SU-DHL-6 (cell line): ENCODE results near the gene SPARC.

ENCODE experiments used
- H2AFZ ChIP-seq: fragments of 200-600 bp; sonication (generic); 2 replicates; pipeline ENCODE4 v1.6.1; 2014; ENCODE audit warnings: low read depth, mild to moderate bottlenecking, moderate library complexity, mixed read lengths, antibody characterized with exemption, low read length; ENCODE audit not compliant: severe bottlenecking
- H3F3A ChIP-seq: fragments of 200-600 bp; shearing (Covaris generic); 2 replicates; pipeline ENCODE4 v1.6.0; 2016; ENCODE audit warnings: antibody characterized with exemption, mild to moderate bottlenecking; ENCODE audit not compliant: insufficient read depth
- H3K27ac ChIP-seq: fragments of 200-600 bp; sonication (generic); 2 replicates; pipeline ENCODE4 v1.5.1; 2016; ENCODE audit warnings: low read depth, mild to moderate bottlenecking, low read length, moderate library complexity, mixed read lengths
- H3K27me3 ChIP-seq: fragments of 200-600 bp; sonication (generic), shearing (Covaris generic); 2 replicates; pipeline ENCODE4 v1.6.0; 2014; ENCODE audit warnings: mild to moderate bottlenecking, low read length
- H3K36me3 ChIP-seq: fragments of 200-600 bp; sonication (generic); 2 replicates; pipeline ENCODE4 v1.6.1; 2014; ENCODE audit warnings: mild to moderate bottlenecking, low read length, mixed read lengths
- H3K4me2 ChIP-seq: fragments of 300-600, 200-600 bp; shearing (Covaris generic), sonication (generic); 2 replicates; pipeline ENCODE4 v1.6.0; 2014; ENCODE audit warnings: low read length, low read depth, mild to moderate bottlenecking; ENCODE audit not compliant: poor library complexity, severe bottlenecking
- H3K4me3 ChIP-seq: fragments of 200-600 bp; sonication (generic); 2 replicates; pipeline ENCODE4 v1.5.1; 2014; ENCODE audit warnings: antibody characterized with exemption, low read length, mild to moderate bottlenecking, mixed read lengths; ENCODE audit not compliant: insufficient read depth, poor library complexity, severe bottlenecking
- H3K79me2 ChIP-seq: fragments of 200-600 bp; sonication (generic); 2 replicates; pipeline ENCODE4 v1.6.1; 2014; ENCODE audit warnings: mild to moderate bottlenecking, low read length, moderate library complexity; ENCODE audit not compliant: insufficient read depth
- H3K9ac ChIP-seq: fragments of 200-600 bp; sonication (generic); 2 replicates; pipeline ENCODE4 v1.7.0; 2014; ENCODE audit warnings: mild to moderate bottlenecking, low read length
- H3K9me2 ChIP-seq: fragments of 200-600 bp; sonication (generic); replicated peaks from 2 replicates; pipeline ENCODE4 v1.6.1; 2014; ENCODE audit warnings: low read length; ENCODE audit not compliant: insufficient read depth
- H3K9me3 ChIP-seq: fragments of 200-600 bp; sonication (generic); 2 replicates; pipeline ENCODE4 v1.6.1; 2014; ENCODE audit warnings: low read length, mixed read lengths; ENCODE audit not compliant: insufficient read depth
- H4K20me1 ChIP-seq: fragments of 200-600 bp; sonication (generic); 2 replicates; pipeline ENCODE4 v1.6.1; 2014; ENCODE audit warnings: low read depth, mild to moderate bottlenecking, antibody characterized with exemption, low read length, moderate library complexity, mixed read lengths
- CTCF ChIP-seq: fragments of 200-600 bp; sonication (generic); IDR thresholded peaks from one replicate; pipeline ENCODE4 v1.5.1; 2017; ENCODE audit warnings: antibody characterized with exemption, mild to moderate bottlenecking, low read length, moderate library complexity; ENCODE audit not compliant: insufficient read depth, poor library complexity, severe bottlenecking
- EZH2phosphoT487 ChIP-seq: fragments of 200-600 bp; sonication (generic), shearing (Covaris generic); conservative IDR thresholded peaks from 2 replicates; pipeline ENCODE4 v1.6.1; 2018; ENCODE audit warnings: mild to moderate bottlenecking, antibody characterized with exemption, low read length, moderate library complexity, mixed read lengths

The SPARC gene

GRCh38 chr5:151657114-151657513 is 29.6 kb downstream of the SPARC start:
- Histone ChIP-seq H3K9me2 (no peaks in the 10 kb centered on the region), H3K27me3 (no peaks in the 10 kb centered on the region), H3K79me2 (no peaks in the 10 kb centered on the region), H4K20me1 (no peaks in the 10 kb centered on the region), H3K27ac (no peak overlapping the region), H3K4me2 (no peak overlapping the region), H3F3A (no peaks in the 10 kb centered on the region), H3K36me3 (no peaks in the 10 kb centered on the region), H3K9me3 (no peaks in the 10 kb centered on the region), H3K9ac (no peak overlapping the region), H2AFZ (no peak overlapping the region), H3K4me3 (no peak overlapping the region)
- no peak for TF ChIP-seq EZH2phosphoT487
- no peak for TF ChIP-seq CTCF

GRCh38 chr5:151656311-151656710 is 30.4 kb downstream of the SPARC start:
- TF ChIP-seq EZH2phosphoT487 (no peak), CTCF (no peak)
- Histone ChIP-seq H3F3A (no peaks in the 10 kb centered on the region), H3K79me2 (no peaks in the 10 kb centered on the region), H3K4me3 (no peak overlapping the region), H3K27ac (no peak overlapping the region), H3K36me3 (no peaks in the 10 kb centered on the region), H3K27me3 (no peaks in the 10 kb centered on the region), H3K9ac (no peak overlapping the region), H3K4me2 (no peak overlapping the region), H4K20me1 (no peaks in the 10 kb centered on the region), H2AFZ (no peak overlapping the region), H3K9me3 (no peaks in the 10 kb centered on the region), H3K9me2 (no peaks in the 10 kb centered on the region)

GRCh38 chr5:151651997-151652645 is 34.6 kb downstream of the SPARC start:
- H3F3A ChIP-seq: no peaks in the 10 kb centered on the region
- no peaks in the 10 kb centered on the region for H3K79me2 ChIP-seq
- H3K9me2 ChIP-seq: no peaks in the 10 kb centered on the region
- no peaks in the 10 kb centered on the region for H3K9me3 ChIP-seq
- no peaks in the 10 kb centered on the region for H3K27me3 ChIP-seq
- no peaks in the 10 kb centered on the region for H4K20me1 ChIP-seq
- no peak for TF ChIP-seq EZH2phosphoT487
- TF ChIP-seq CTCF: peak; percentile 71
- no peak overlapping the region for H3K4me3 ChIP-seq
- no peak overlapping the region for H3K27ac ChIP-seq
- no peak overlapping the region for H3K4me2 ChIP-seq
- H3K9ac ChIP-seq: no peak overlapping the region
- no peaks in the 10 kb centered on the region for H3K36me3 ChIP-seq
- H2AFZ ChIP-seq: no peak overlapping the region
